ENCODE measurements around the gene SLC35F6.

GRCh38 chr2:26722911-26723310, 41.2 kb upstream of the SLC35F6 start:
- TF ChIP-seq, protein P1, sequence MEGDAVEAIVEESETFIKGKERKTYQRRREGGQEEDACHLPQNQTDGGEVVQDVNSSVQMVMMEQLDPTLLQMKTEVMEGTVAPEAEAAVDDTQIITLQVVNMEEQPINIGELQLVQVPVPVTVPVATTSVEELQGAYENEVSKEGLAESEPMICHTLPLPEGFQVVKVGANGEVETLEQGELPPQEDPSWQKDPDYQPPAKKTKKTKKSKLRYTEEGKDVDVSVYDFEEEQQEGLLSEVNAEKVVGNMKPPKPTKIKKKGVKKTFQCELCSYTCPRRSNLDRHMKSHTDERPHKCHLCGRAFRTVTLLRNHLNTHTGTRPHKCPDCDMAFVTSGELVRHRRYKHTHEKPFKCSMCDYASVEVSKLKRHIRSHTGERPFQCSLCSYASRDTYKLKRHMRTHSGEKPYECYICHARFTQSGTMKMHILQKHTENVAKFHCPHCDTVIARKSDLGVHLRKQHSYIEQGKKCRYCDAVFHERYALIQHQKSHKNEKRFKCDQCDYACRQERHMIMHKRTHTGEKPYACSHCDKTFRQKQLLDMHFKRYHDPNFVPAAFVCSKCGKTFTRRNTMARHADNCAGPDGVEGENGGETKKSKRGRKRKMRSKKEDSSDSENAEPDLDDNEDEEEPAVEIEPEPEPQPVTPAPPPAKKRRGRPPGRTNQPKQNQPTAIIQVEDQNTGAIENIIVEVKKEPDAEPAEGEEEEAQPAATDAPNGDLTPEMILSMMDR (conservative IDR thresholded peaks at IDR 0.05; ENCODE audit: low read length): no peak
- no peak for TF ChIP-seq EZH2phosphoT487 (IDR thresholded peaks at IDR 0.05; ENCODE audit: borderline replicate concordance, low read depth, low read length)
